ENCODE results near the gene OR10S1. TPM values are rescaled to one million over a fixed set of nuclear protein-coding genes. Genes with fewer than 3 reads are reported as not detected.

Gene OR10S1
- total RNA-seq, 1 experiment from 2014 or later = not detected

DNA sequence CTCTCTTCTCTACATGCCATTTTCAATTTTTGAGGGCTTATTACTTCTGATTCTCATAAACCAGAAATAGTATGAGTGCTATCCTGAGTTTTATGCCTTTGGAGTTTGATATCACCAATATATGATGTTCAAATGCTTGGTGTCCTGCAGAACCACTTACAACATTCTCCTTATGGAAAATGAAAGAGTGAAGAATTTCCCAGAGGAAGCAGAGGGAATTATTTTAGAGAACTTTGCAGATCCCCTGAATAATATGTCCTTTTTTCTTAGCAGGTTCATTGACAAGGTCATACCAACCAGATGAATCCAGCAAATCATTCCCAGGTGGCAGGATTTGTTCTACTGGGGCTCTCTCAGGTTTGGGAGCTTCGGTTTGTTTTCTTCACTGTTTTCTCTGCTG is 38.3 kb downstream of the OR10S1 start, which contains the start of gene OR4D5:
Gene OR4D5 (plus strand): TSS at position 301 of the 400 bp plus-strand sequence. CDS start 0 bp downstream, at position 301.
- TF ChIP-seq, protein P1, sequence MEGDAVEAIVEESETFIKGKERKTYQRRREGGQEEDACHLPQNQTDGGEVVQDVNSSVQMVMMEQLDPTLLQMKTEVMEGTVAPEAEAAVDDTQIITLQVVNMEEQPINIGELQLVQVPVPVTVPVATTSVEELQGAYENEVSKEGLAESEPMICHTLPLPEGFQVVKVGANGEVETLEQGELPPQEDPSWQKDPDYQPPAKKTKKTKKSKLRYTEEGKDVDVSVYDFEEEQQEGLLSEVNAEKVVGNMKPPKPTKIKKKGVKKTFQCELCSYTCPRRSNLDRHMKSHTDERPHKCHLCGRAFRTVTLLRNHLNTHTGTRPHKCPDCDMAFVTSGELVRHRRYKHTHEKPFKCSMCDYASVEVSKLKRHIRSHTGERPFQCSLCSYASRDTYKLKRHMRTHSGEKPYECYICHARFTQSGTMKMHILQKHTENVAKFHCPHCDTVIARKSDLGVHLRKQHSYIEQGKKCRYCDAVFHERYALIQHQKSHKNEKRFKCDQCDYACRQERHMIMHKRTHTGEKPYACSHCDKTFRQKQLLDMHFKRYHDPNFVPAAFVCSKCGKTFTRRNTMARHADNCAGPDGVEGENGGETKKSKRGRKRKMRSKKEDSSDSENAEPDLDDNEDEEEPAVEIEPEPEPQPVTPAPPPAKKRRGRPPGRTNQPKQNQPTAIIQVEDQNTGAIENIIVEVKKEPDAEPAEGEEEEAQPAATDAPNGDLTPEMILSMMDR (IDR thresholded peaks at IDR 0.05; ENCODE audit: insufficient read depth in 1 of 2, low read depth in 1 of 2, low read length in 1 of 2, severe bottlenecking in 1 of 2, unreplicated experiment in 1 of 2) = no peak
- BruUV-seq (replicated peaks) = no TSS peak
- H3K9me3 ChIP-seq = 0 out of 2 replicates have a peak, but pooled peaks cover 5% of the 10 kb centered on the region
- peaks cover 11% of the 10 kb centered on the region for H3K4me1 ChIP-seq
- no peak within 1 kb of the TSS for H3K4me3 ChIP-seq (ENCODE audit: low read depth, low read length)
- H3K4me1 Mint-ChIP-seq (ENCODE audit: low read depth, unreplicated experiment) = peaks cover 7% of the 10 kb centered on the region
- no peaks in the 10 kb centered on the region for H3K36me3 ChIP-seq (ENCODE audit: control insufficient read depth, insufficient read depth, low read length)
- H3K27me3 ChIP-seq (replicated peaks; ENCODE audit: control insufficient read depth, insufficient read depth, low read length) = no peaks in the 10 kb centered on the region
- H3K36me3 Mint-ChIP-seq (ENCODE audit: insufficient read depth, unreplicated experiment) = no peaks in the 10 kb centered on the region
- H3K9me3 Mint-ChIP-seq (ENCODE audit: unreplicated experiment) = peaks cover 31% of the 10 kb centered on the region
- CTCF ChIA-PET = no interaction called here
- intact Hi-C loops (cut with micrococcal nuclease; ENCODE audit: unreplicated experiment) = no loop called here
- peaks cover 5% of the 10 kb centered on the region for H3K27me3 Mint-ChIP-seq (ENCODE audit: insufficient read depth, unreplicated experiment)
- no peak within 1 kb of the TSS for H3K27ac Mint-ChIP-seq (ENCODE audit: unreplicated experiment)
- H3K4me3 Mint-ChIP-seq (ENCODE audit: unreplicated experiment) = no peak within 1 kb of the TSS
- no peak for DNase-seq
- POLR2A ChIA-PET = no interaction called here

Other genes starting within 250 kb of the OR10S1 start
- 25.5 and 27.9 TPM in 2 replicates for gene ZNF202, start 236.1 kb downstream of the OR10S1 start, total RNA-seq (2022)
- not detected in 2 replicates for gene OR6X1, start 223.3 kb downstream of the OR10S1 start, total RNA-seq (2022)
- not detected in 2 replicates for gene OR6M1, start 171.4 kb downstream of the OR10S1 start, total RNA-seq (2022)
- not detected in 2 replicates for gene TMEM225, start 92.1 kb downstream of the OR10S1 start, total RNA-seq (2022)
- gene OR8D4, start 75.6 kb downstream of the OR10S1 start, total RNA-seq (2022) = not detected in 2 replicates
- gene OR4D5, start 38.2 kb downstream of the OR10S1 start, total RNA-seq (2022) = not detected in 2 replicates
- gene OR6T1, start 33.9 kb downstream of the OR10S1 start, total RNA-seq (2022) = not detected in 2 replicates
- not detected in 2 replicates for gene OR10G6, start 17.4 kb upstream of the OR10S1 start, total RNA-seq (2022)
- gene OR10G4, start 35.2 kb upstream of the OR10S1 start, total RNA-seq (2022) = not detected in 2 replicates
- gene OR10G9, start 45.2 kb upstream of the OR10S1 start, total RNA-seq (2022) = not detected in 2 replicates
- gene OR10G8, start 49.0 kb upstream of the OR10S1 start, total RNA-seq (2022) = not detected in 2 replicates
- gene OR10G7, start 63.5 kb upstream of the OR10S1 start, total RNA-seq (2022) = not detected in 2 replicates
- 1.3 and 1.6 TPM in 2 replicates for gene VWA5A, start 137.7 kb upstream of the OR10S1 start, total RNA-seq (2022)
- gene OR10D3, start 205.6 kb upstream of the OR10S1 start, total RNA-seq (2022) = not detected in 2 replicates